ENCODE results near the gene LCE7A.
A peak's percentile ranks its signal among the peaks of the same experiment; 100 is the strongest.

LCE7A gene, protein sequence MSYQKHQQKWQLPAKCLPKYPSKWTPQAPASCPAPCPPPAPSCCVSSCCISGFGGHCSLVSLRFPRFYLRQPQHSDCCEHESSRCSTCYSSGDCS

GRCh38 chr1:152859696-152860095 lies at the start of gene LCE7A:
TSS of gene LCE7A (plus strand) at chr1:152859996. CDS start at chr1:152860698, 702 bp downstream.
- no peak for DNase-seq (ENCODE audit: low read depth)

DNA sequence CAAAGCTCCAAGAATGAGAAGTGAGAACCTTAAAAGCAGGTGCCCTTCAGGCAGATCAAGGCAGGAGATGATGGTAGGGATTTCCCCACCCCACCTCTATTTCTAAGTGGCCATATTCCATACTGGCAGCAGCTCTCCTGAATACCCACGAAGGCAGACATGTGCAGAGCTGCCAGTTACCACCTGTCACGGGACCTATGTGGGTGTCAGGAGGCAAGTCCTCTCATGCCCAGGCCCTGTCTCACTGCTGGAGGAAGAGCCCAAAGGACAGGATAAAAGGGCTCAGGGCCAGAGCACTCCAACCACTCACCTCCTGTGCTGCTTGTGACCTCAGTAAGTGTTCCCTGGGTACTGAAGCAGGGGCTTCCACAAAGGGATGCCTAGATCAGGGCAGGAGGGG lies 48.7 kb upstream of the LCE7A start:
- DNase-seq (ENCODE audit: low read depth) = no peak

- DNase-seq (ENCODE audit: low read depth) = no peak
Observed at GRCh38 chr1:152811671-152812070, 48.1 kb upstream of the LCE7A start, which contains the start of gene LCE1B. TSS of gene LCE1B (plus strand) at chr1:152811971. CDS start at chr1:152812447, 476 bp downstream.

- DNase-seq (ENCODE audit: low read depth) = no peak
Observed at GRCh38 chr1:152817309-152817708, 42.5 kb upstream of the LCE7A start.

DNA sequence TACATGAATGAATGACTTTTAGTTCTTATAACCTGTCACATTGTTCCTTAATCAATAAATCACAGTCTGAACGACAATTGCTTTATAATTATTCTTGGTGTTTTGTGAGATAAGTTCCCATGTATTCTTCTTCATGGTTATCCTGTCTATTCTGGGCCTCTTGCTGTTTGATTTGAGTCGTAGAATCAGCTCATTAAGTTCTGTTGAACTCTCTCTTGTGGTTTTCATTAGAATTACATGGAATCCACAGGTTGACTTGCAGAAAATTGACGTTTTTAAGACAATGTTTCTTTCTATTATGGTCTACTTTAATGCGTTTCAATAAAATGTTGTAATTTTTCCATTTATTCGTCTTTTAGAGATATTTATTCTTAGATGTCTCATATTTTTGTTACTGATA lies 36.5 kb upstream of the LCE7A start:
- no peak for DNase-seq (ENCODE audit: low read depth)

DNA sequence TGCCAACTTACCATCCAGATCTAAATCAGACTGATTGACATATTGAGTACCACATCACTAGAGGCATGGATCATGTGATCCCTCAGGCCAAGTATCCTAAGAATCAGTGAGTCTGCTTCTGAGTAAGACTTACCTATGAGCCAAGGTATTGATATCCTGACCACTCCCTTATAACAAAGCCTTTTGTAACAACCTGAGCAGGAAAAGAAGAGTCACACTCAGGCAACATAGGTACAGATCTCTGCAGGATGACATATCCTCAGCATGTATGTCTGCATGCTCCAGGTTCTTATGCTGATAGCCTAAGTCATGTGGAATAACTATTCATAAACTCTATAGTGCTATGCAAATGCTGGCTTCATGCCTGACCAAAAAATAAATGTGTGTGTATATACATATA lies 34.8 kb upstream of the LCE7A start:
- DNase-seq (ENCODE audit: low read depth) = no peak

DNA sequence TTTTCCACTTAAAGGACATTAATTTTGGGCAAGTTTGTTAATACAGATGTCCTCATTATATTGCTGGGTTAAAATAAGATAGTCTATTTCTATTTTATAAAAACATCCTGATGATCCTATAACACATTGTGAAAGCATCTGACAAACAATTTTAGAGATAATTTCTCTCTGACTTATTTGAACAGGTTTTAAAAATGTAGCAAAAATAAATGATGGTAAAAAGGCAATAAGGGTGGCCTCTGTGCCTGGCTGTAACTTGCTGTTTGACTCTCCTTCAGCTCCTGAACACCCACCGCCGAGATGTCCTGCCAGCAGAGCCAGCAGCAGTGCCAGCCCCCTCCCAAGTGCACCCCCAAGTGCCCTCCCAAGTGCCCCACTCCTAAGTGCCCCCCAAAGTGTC lies 32.6 kb upstream of the LCE7A start, which contains the start of gene LCE1A:
LCE1A (plus strand) TSS at position 301 of the 400 bp plus-strand sequence; CDS start at position 301, 0 bp downstream.
- DNase-seq (ENCODE audit: low read depth) = no peak

DNA sequence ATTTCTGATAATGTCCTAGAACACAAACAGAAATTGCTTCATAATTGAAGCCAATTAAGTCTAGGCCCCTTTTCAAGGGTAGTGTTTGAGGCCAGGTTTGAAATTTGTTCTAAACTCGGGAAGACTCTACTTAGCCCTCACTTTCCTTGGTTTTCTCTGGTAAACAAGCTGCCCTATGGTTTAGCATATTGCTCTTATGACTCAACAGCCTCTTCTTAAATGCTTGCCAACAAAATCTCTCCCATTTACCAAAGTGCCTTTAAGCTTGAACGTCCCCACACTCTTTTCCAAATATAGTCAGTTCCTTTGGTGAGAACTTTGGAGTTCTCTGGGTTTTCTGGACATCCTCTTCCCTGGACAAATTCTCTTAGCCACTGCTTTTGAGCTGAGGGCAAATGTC lies 22.9 kb upstream of the LCE7A start:
- DNase-seq (ENCODE audit: low read depth) = no peak

- no peak for DNase-seq (ENCODE audit: low read depth)
Observed at GRCh38 chr1:152842556-152842955, 17.2 kb upstream of the LCE7A start, which contains the start of gene LCE6A. TSS of gene LCE6A (plus strand) at chr1:152842856. CDS start at chr1:152843521, 665 bp downstream.

DNA sequence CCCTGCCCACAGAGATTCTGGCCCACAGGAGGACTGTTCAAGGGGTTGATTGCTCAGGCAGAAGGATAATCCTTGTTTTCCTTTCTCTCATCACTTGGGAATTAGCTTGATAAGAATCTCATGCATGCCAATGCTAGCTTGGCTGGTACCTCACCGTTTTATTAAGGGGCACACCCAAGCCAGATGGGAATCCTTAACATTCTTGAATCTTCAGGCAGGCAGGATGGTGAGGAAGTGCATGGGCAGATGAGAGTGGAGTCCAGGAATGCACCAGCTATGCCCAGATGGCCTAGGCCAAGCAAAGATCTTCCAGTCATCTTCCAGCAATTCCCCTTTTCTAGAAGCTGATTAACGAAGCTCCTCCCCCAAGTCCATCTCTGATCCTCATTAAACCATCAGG lies 4.1 kb upstream of the LCE7A start:
- no peak for DNase-seq (ENCODE audit: low read depth)

- no peak for DNase-seq (ENCODE audit: low read depth)
Observed at GRCh38 chr1:152858062-152858461, 1.7 kb upstream of the LCE7A start.

- DNase-seq (ENCODE audit: low read depth) = no peak
Observed at GRCh38 chr1:152860129-152860528, 333 bp downstream of the LCE7A start.

- DNase-seq (ENCODE audit: low read depth) = no peak
Observed at GRCh38 chr1:152861374-152861773, 1.6 kb downstream of the LCE7A start.

DNA sequence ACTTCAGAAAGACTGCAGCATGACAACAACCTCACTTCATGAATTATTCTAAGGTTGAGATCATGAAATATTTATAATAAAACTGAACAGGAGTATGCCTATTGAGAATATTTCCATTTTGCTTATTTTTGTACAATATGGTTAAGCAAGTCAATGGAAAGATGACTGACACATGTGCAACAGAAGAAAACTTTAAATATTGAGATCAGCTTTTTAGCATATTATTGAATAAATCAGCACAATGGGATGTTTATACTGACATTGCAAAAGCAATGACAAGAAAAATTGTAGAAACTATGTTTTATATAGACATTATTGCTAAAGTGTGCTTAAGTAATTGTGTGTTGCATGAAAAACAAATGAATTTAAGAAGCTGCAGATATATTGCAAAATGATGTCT lies 4.6 kb downstream of the LCE7A start:
- no peak for DNase-seq (ENCODE audit: low read depth)

GRCh38 chr1:152866321-152866720 lies 6.5 kb downstream of the LCE7A start:
- DNase-seq (ENCODE audit: low read depth) = no peak

GRCh38 chr1:152869808-152870419 lies 10.1 kb downstream of the LCE7A start:
- peak; percentile 22 for DNase-seq (ENCODE audit: low read depth)

DNA sequence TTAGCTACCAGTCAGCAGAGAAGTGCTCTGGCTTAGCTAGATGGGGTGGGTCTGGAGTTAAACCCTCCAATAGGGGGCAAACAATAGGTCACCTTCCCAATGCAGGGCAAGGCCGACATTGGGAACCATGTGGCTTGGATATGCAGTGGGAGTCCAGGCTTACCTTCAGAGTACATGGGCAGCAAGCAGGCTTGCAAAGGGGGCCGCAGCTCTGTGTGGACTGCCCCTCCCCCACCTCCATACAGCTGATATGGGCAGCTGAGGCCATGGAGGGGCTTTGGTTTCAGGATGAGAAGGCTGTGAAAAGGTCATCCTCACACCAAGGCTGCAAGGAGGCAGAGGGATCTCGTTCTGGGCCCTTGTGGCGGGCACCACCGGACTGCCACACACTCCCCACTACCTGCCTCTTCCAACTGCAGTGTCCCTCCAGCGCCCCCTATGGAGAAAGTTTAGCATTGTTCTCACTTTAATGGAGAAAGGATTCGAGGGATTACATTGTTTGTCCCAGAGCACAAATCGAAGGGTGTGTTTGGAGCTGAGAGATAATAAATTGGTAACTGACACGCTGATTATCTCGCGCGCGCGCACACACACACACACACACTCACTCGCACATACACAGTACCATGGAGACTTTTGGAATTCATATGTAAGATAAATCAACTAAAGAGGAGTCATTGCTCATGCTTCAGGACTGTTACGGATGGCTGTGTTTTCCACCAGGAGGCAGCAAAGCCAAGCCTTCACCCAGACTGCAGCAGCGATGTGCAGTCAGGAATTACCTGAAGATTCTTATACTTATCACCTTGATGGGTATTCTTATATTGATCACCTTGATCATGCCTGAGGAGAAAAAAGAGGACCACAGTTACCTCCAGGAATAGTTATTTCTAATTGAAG lies 11.3 kb downstream of the LCE7A start:
- no peak for DNase-seq (ENCODE audit: low read depth)

DNA sequence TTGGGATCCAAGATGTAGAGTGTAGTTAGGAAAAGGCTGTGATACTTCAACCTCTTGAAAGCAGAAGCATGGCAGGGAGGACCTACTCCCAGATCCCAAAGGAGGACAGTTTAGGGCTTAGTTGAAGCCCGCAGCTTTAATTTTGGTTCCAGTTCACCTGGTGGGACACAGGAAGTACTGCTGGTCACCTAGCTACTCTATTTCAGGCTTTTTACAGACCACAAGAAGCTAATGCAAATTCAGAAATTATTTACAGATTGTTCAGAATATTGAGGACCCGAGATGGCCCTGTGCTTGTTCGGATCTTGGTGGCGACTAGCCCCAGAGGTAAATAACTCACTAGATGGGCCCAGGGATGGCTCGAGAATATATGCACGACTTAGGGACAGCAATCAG lies 11.9 kb downstream of the LCE7A start:
- DNase-seq (ENCODE audit: low read depth) = no peak

GRCh38 chr1:152873495-152873894 lies 13.7 kb downstream of the LCE7A start:
- no peak for DNase-seq (ENCODE audit: low read depth)

GRCh38 chr1:152876827-152877226 lies 17.0 kb downstream of the LCE7A start:
- DNase-seq (ENCODE audit: low read depth) = no peak

GRCh38 chr1:152878042-152878441 lies 18.2 kb downstream of the LCE7A start, which contains the start of gene SMCP:
TSS of gene SMCP (plus strand) at chr1:152878322. CDS start at chr1:152884423, 6,101 bp downstream.
- no peak for DNase-seq (ENCODE audit: low read depth)

- no peak for DNase-seq (ENCODE audit: low read depth)
Observed at GRCh38 chr1:152879559-152880198, 19.9 kb downstream of the LCE7A start.
